HG02981 (cell line): ENCODE data around the gene SLC39A13.

ENCODE experiments used
- ATAC-seq: cut with Tn5 transposase; IDR thresholded peaks from one replicate; pipeline ENCODE4 v1.9.1; 2021; ENCODE audit warnings: mild to moderate bottlenecking, moderate library complexity; ENCODE audit not compliant: unreplicated experiment

SLC39A13 gene

GRCh38 chr11:47407746-47408590, at the start of gene SLC39A13:
Gene SLC39A13, plus strand, starts transcription at chr11:47408590. Its CDS starts 1,505 bp downstream, at chr11:47410095.
- ATAC-seq, result peak; percentile 77

DNA sequence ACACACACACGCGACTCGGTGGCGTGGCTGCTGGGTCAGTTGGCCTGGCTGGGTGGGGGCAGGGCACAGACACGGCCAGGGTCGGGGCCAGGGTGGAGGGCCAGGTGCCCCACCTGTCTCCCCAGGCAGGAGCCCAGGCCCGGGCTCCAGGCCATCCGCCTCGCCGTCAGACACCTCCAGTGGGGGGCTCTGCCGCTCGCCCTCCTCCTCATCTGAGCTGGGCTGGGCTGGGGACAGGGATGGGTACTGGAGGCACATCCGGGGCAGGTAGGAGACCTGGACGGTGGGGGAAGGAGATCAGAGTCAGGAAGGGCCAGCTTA, 49.7 kb upstream of the SLC39A13 start:
- no peak for ATAC-seq

DNA sequence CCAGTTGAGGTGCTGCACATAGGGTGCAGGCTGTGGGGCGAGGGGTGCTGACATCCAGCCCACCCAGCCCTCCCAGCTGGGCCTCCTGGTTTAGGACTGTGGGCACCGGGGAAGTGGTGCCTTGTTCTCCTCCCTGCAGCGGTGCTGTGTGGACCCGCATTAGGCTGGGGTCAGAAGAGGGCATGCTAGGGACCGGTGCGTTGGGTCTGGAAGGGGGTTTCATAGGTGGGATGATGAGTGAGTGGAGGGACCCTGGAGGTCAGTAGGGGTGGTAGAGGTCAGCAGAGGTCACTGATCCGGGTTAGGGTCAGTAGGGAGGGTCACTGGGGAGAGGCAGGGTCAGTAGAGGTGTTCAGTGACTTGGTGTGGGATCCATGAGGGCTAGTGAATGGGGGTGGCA, 49.2 kb upstream of the SLC39A13 start:
- ATAC-seq, result no peak

DNA sequence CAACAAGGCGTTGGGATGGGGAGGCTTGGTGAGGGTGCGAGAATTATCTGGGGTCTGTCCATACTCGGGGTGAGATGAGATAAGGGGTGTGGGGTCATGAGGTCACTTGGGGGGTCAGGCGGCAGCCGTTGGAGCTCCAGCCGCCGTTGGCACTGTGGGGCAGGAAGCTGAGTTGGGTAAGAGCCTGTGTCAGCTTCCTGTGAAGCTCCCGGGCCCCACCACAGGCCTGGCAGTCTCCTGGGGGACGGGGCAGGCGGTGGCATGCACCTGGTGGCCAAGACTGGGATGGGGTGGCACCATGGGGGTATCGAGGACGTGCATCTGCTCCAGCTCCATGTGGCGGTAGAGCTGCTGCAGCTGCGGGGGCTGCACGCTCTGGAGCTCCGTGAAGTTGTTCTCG, 48.8 kb upstream of the SLC39A13 start:
- ATAC-seq, result no peak

DNA sequence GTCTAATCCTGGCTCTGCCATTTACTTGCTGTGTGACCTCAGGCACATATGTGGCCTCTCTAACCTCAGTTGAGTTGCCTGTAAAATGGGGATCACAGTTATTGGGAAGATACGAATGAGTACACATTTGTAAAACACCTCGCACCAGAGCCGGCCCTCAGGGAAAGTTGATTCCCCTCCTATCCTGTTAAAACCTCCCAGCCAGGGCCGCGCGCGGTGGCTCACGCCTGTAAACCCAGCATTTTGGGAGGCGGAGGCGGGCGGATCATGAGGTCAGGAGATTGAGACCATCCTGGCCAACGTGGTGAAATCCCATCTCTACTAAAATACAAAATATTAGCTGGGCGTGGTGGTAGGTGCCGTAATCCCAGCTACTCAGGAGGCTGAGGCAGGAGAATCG, 48.0 kb upstream of the SLC39A13 start:
- no peak for ATAC-seq

GRCh38 chr11:47361419-47361818, 47.0 kb upstream of the SLC39A13 start:
- ATAC-seq, result no peak

DNA sequence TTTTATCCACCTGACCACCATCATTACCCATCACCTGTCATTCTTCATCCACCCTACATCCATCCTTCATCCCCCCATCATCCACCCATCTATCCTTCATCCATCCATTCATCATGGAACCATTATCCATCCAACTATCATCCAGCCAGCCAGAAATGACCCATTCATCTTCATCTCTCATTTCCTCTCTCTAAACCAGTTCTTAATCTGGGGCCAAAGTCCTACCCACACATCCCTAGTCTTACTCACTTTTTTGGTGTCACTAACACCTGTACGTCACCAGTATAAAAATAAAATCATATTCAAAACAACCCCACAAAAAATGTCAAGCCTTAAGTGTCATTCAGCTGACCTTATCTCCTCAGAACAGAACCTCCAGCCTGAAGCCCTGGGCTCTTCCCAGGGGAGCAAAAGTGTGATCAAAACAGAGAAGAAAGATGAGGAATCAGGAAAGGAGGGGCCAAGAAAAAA, 42.3 kb upstream of the SLC39A13 start:
- no peak for ATAC-seq

GRCh38 chr11:47369676-47370075, 38.7 kb upstream of the SLC39A13 start:
- no peak for ATAC-seq

- ATAC-seq, result no peak
Observed at GRCh38 chr11:47372422-47372821, 36.0 kb upstream of the SLC39A13 start.

DNA sequence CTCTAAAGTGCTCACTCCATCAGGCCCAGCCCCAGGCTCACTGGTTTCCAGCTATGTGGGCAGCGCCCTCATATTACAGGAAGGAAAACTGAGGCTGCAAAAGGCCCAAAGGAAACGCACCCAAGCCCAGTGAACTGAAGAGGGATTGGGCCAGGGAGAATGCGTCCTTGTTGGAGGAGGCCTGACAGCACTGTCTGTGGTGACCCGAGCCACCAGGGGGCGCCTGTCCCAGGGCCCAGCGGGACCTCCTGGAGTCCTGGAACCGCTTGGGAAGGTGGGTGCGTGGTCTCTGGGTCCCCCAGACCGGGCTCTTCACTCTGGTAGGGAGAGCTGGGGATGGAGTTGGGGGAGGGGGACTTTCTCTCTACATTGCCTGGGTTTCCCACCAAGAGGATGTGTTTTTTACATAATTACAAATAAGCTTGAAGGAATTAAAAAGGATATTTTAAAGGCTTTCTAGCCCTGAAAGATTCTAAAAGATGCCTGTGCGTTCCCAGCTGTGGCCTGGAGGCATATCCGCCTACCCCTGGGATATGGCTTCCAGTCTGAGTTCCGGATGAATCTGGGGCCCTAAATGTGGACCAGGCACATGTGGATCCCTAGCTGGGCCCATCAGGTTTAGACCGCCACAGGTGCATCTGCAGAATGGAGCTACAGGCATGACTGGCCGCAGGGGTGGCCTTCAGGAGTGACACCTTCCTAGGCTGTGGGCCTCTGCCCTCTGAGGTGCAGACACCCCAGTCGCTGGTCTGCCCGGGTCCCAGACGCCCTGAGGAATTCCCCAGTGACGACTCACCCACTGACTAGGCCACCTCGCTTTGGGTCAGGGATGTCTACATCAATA, 34.3 kb upstream of the SLC39A13 start:
- ATAC-seq, result no peak

DNA sequence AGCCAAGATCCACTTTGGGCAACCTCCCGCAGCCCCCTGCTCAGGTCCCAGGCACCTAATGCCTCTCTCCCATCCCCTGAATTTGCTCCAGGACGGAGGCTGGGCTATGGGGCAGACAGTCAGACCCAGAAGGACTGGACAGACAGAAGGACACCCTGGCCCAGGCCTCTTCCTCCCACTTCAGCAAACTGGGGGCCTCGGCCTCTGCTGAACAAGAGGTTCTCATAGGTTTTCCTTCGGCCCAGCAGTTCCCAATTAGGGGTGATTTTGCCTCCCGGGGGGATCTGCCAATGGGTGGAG, 33.7 kb upstream of the SLC39A13 start:
- no peak for ATAC-seq

DNA sequence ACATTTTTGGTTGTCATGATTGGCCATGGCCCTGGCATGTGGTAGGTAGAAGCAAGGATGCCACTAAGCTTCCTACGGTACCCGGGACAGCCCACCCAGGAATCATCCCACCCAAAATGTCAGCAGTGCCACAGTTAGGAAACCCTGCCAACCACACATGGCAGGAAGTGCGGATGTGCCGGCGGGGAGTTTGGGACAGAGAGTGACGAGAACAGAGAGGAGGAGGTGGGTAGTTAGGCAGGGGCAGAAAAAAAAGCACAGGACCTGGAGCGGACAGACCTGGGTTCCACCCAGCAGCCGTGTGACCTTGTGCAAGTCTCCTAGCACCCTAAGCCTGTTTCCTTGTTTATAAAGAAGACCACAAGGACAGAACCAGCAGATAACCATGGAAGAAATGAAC, 33.4 kb upstream of the SLC39A13 start:
- no peak for ATAC-seq

- no peak for ATAC-seq
Observed at GRCh38 chr11:47375546-47376085, 32.8 kb upstream of the SLC39A13 start.

DNA sequence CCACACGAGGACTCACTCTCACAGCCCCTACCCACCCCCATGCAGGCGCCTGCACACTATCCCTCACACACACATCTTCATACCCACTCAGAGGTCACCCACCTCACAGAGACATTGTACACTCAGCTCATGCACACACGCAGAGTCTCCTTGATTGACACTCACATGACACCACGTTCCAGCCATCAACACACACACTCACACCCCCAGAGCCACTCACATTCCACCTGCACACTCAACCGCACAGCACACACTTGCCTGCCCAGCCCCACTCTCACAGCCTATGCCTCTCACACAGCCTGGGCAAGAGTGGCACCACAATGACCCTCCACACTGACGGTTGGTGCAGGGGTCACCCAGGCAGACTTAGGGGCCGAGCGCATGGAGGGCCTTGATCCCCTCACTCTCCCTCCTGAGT, 32.3 kb upstream of the SLC39A13 start:
- no peak for ATAC-seq

DNA sequence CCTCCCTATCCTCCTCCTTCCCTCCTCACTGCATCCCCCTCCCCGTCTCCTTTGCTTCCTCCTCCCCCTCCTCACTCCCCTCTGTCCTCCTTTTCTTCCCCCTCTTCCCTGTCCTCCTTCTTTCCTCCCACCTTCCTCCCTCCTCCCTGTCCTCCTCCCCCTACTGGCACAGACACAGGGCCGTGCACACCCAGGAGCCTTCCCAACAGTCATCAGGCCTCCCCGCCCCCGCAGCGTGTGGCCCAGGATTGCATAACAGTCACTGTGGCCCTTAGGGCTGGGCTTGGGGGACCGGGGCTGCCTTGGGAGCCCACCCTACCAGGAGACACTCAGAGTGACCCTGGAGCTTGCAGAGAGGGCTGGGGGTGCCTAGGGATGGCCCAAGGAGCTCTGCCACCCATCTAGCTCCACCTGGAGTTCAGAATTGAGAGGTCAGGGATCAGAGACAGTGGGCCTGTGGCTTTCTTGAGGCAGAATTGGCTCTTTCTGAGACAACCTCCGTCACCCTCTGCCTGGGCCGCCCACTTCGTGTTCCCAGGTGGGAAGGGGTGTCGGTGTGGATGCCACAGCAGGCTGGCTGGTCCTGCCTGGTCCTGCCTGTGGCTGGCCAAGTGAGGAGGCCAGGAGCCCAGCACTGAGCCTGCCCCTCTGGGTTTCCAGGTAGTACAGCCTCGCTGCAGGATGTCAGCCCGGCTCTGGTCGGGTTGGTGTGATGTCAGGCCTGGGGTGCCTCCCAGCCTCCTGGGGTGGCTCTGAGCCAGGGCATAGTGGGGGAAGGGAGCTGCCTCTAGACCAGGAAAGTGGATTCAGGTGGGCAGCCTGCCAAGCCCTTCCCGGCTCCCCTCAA, 31.6 kb upstream of the SLC39A13 start:
- no peak for ATAC-seq

DNA sequence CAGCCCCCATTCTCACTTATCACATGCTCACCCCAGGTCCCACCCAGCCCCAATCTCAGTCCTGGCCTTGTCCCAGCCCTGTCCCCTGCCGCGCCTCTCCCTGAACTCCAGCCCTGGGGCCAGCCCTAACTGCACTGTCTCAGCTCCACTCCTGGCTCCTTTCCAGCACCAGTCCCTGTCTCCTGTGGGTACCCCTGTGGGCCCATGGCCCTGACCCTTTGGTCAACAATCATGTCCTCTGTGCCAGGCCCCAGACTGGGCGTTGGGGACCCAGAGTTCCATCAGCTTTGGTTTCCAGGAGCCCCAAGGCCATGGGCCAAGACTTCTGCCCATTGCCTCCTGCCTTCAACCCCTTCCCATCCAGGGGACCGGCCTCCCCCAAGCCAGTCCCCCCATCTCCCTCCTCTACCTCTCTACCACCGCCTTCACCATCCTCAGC, 30.8 kb upstream of the SLC39A13 start:
- no peak for ATAC-seq

DNA sequence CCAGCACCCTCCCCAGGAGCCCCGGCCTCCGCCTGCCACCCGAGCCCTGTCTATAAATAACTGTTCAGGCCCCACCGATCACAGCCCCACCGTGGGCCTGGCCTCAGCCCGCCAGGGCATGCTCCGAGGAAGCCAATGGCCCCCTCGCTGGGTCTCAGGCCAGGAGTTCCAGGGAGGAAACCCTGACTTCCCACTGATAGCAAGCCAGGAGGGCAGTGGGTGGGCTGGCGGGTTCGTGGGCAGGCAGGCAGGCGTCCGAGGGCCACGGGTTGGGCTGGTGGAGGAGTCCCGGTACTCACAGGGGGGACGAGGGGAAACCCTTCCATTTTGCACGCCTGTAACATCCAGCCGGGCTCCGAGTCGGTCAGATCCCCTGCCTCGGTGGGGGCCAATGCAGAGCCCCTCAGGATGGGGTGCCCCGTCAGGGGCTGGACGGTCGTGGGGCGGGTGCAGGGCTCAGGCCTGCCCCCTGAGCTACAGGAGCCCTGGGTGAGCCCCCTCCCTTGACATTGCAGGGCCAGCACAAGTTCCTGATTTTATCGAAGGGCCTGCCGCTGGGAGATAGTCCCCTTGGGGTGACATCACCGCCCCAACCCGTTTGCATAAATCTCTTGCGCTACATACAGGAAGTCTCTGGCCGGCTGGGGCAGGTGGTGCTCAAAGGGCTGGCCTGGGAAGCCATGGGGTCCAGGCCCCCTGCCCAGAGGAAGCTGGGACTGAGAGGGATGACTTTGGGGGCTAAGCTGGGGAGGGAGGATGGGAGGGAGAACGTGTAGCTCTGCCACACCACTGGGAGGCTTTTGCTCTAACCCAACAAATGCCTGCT, 30.2 kb upstream of the SLC39A13 start, which contains the start of gene SPI1:
TSS of gene SPI1 (minus strand) at position 538 of the 826 bp plus-strand sequence. CDS start at position 344, 194 bp downstream.
- ATAC-seq, result peak; percentile 78

GRCh38 chr11:47378836-47379170, 29.6 kb upstream of the SLC39A13 start:
- peak; percentile 10 for ATAC-seq

- ATAC-seq, result no peak
Observed at GRCh38 chr11:47379317-47379716, 29.1 kb upstream of the SLC39A13 start.

GRCh38 chr11:47380078-47380477, 28.3 kb upstream of the SLC39A13 start:
- ATAC-seq, result no peak
